AG10803 (cell line): Measurements from ENCODE around the gene WNT6.

Experiments
- DNase-seq: peaks from one replicate; pipeline ENCODE4 v3.0.0; 2010; ENCODE audit warnings: low read depth
- H3K4me3 ChIP-seq: 2 replicates; pipeline ENCODE4 v1.5.1; 2011; ENCODE audit warnings: mild to moderate bottlenecking, low read length, control low read depth
- TF ChIP-seq, protein P1 (sequence below): conservative IDR thresholded peaks from 2 replicates; pipeline ENCODE4 v1.5.1; 2011; ENCODE audit warnings: mild to moderate bottlenecking, low read length, control low read depth, inconsistent platforms

The WNT6 gene

DNA sequence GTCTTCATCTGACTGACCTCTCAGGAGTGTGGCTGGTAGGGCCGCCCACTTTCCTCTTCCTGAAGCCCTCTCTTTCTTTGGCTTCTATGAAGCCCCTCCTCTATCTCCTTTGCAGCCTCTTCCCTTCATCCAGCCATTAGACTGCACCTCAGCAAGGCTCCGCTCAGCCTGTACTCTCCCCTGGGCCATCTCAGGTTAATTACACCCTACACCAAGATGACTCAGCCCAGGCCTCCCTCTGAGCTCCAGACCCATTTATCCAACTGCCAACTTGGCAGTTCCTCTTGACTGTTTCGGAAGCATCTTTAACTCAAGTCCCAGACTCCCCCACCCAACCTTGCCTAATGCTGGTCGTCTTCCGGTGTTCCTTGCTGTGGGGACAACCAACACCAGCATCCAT lies 5.8 kb upstream of the WNT6 start:
- peak; percentile 30 for DNase-seq
- H3K4me3 ChIP-seq: no peak overlapping the region
- TF ChIP-seq, protein P1, sequence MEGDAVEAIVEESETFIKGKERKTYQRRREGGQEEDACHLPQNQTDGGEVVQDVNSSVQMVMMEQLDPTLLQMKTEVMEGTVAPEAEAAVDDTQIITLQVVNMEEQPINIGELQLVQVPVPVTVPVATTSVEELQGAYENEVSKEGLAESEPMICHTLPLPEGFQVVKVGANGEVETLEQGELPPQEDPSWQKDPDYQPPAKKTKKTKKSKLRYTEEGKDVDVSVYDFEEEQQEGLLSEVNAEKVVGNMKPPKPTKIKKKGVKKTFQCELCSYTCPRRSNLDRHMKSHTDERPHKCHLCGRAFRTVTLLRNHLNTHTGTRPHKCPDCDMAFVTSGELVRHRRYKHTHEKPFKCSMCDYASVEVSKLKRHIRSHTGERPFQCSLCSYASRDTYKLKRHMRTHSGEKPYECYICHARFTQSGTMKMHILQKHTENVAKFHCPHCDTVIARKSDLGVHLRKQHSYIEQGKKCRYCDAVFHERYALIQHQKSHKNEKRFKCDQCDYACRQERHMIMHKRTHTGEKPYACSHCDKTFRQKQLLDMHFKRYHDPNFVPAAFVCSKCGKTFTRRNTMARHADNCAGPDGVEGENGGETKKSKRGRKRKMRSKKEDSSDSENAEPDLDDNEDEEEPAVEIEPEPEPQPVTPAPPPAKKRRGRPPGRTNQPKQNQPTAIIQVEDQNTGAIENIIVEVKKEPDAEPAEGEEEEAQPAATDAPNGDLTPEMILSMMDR: no peak

DNA sequence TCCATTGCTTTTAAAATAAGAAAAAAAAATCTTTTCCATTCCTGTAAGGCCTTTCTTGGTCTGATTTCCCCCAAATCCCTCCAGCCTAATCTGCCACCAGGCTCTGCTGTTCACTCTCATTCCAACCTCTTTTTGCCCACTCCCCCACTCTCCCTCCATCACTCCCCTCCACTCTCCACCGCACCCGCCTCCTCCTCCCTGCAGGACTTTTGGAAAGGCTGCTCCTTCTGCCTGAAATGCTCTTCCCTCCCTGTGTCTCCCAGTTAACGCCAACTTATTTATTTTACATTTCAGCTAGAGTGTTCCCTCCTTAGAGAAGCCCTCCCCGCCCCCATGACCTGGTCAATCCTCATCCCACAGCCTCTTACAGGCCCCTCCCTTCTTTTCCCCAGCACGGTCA lies 4.7 kb upstream of the WNT6 start:
- no peak overlapping the region for H3K4me3 ChIP-seq
- DNase-seq: no peak
- TF ChIP-seq, protein P1: no peak

DNA sequence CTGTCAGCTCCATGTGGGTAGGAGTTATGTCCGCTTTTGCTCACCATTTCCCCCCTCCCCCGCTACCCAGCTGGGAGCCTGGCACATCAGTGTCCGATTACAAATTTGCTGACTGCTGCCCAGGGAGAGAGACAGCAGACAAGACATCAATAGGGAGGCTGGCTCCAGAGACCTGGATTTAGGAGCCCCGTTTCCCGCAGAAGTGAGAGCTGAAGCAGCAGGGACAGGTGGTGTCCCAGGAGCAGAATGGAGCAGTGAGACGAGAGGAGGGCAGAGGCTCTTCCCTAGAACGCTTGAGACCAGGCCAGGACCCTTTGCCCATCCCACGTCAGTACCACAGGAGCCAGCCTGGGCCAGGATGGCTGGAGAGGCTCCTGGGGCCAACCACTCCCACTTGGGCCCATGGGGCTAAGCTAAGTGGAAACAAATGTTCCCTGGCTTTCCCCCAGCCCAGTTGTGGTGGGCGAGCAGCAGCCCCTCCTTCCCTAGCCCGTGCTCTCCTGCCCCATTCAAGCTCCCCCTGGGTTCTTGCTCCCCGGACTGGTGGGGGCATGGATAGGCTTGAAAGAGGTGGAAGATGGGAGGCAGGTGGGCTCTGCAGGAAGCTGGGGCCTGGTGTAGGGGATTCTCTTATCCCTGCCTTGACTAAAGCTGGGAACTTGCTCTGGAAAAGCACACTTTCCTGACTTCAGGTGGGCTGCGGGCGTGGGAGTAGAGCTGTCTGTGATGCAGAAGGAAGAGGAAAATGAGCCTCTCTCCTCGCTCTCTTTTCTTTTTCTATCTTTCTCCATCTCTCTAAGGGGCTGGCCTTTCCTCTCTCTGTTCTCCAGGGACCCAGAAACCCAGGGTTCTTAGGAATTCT lies 4.1 kb upstream of the WNT6 start:
- TF ChIP-seq, protein P1: no peak
- H3K4me3 ChIP-seq: no peak overlapping the region
- DNase-seq: no peak

DNA sequence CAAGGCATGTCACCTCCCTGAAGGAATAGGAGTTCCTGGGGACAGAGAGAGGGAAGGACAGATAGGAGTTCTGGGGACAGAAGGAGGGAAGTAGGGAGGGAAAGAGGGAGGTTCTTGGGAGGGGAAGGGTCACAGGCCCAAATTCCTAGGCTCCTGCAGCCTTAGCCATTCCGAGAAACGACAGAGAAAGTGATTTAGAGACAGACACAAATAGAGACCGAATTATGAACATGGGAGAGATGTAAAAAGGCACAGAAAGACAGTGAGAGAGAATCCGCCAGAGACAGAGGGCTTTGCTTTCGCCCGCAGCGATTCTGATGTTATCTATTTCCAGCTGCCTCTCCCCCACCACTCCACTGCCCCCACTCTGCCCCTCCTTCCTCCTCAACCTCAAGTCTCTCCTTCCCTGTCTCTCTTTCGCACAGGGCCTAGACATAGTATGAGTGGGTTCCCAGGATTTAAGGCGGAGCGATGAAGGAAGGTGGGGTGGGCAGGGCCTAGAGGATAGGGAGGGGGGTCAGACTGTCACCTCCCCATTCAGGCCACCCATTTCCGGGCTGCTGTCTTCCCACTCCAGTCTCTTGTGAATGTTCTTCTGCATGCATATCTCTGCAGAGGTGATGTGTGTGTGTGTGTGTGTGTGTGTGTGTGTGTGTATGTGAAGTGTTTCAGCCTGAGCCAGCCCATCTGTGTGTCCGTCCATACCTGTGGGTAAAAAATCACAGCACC lies 3.3 kb upstream of the WNT6 start:
- TF ChIP-seq, protein P1: no peak
- H3K4me3 ChIP-seq: no peak overlapping the region
- no peak for DNase-seq

- TF ChIP-seq, protein P1: no peak
- H3K4me3 ChIP-seq: no peak overlapping the region
- no peak for DNase-seq
These were observed 2.7 kb upstream of the WNT6 start for GRCh38 chr2:218856896-218857243.

- H3K4me3 ChIP-seq: no peak overlapping the region
- DNase-seq: no peak
- TF ChIP-seq, protein P1: no peak
These were observed 2.1 kb upstream of the WNT6 start for GRCh38 chr2:218857371-218858137.
